Skin of body (tissue), 2 donors: ENCODE results near the gene EFEMP1. TPM values are rescaled to one million over a fixed set of nuclear protein-coding genes. Genes with fewer than 3 reads are reported as not detected.
"Not testable (repeated sequence)": the region's sequence is repeated elsewhere in the genome, so short reads cannot be mapped to it uniquely, and the experiment has no call there.

Experiments
- DNase-seq: peaks from one replicate; lab custom pipeline; 2025; lab: John Stamatoyannopoulos, UW
- total RNA-seq: library from RNA; depleted of rRNA; stranded (reverse); fragments of >200 nt; gene quantifications from one replicate; pipeline ENCODE4 v1.2.3, GENCODE V29; 2014

The EFEMP1 gene
- total RNA-seq, 1 donor from 2014 or later = 68.7 TPM

DNA sequence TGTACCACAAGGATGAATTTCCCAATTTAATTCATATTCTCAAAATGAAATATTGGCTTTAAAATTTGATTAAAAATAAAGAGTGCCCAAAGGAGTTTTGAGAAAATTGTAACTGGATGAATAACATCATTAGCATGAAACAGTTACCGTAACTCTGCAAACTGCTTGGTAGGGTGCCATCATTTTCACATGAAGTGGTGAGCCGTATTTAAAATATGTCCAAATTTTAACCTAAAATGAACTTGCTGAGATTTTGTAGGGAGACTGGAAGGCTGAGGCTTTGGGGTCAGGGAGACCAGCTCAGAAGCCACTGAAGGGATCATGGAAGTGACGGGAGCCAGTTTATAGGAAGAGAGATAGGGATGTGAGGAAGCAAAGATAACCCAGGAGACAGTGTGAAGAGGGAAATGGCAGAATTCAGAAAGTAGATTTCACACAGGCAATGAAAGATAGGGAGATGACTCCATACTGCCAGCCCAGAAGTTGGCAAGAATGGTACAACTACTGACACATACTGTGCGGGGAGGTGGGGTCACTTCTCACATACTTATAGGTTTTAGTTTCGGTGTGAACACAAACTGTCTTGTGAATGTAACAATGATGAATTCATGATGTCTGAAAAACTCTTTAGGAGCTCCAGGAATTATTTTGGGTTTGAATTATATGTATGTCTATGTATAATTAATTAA, 53.8 kb downstream of the EFEMP1 start:
- no peak for DNase-seq

- no peak for DNase-seq
These were observed 58.3 kb downstream of the EFEMP1 start for GRCh38 chr2:55865096-55865835.

GRCh38 chr2:55864351-55865084, 59.1 kb downstream of the EFEMP1 start:
- DNase-seq = no peak

DNA sequence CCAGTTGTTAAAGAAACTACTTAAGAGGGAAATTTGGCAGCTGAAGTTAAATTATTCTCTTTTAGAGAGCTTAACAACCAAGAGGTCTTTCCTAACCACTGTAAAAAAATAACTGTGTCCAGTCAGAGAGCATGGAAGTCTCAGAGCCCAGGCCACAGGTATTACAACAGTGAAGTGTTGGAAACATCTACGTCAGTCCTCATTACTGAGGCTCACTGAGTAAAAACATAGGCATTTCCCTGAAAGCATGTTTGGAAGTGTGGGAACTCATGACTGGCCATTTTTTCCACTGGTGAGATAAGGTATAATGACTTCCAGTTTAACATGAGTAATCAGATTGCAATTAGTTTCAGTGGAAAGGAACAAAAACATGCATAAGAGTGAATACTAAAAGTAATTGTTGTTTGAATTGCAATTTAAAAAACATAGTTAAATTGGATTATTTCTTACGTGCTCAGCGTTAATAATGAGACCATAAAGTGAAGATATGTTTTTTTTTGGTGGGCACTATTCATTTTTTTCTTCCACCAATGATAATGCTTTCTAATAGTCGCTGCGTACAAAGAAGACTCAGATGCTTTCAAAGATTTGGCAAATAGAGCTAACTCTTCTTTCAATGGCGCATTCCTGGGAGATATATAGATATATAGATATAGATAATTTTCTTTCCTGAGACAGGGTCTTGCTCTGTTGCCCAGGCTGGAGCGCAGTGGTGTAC, 60.8 kb downstream of the EFEMP1 start:
- no peak for DNase-seq

DNA sequence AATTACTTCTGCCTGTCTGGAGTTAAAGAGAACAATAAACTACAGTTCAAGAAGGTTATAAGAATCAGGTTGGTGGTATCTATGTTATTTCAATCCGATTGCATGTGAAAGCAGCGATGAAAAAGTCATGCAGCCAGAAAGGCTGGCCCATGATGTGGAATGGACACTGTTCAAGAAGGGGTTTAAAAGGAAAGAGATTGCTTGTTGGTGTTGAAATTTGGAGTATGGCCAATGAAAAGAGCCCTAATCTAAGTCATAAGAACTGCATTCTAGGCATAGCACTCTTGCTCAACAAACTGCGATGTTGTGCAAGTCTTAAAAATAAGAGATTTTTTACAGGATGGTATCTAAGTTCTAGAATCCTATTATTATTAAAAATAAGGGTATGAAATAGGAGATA, 61.3 kb downstream of the EFEMP1 start:
- no peak for DNase-seq

DNA sequence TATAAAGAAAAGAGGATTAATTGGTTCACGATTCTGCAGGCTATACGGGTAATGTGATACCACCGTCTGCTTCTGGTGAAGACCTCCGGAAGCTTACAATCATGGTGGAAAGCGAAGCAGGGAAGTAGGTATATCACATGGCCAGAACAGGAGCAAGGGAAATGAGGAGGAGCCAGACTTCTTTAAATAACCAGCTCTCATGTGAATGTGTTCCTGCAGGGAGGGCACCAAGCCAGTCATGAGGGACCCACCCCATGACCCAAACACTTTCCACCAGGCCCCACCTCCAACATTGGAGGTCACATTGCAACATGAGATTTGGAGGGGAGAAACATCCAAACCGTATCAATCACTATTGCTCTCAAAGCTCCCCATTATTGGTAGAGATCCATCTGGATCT, 61.8 kb downstream of the EFEMP1 start:
- DNase-seq = no peak

- DNase-seq = peak; percentile 79
These were observed 62.8 kb downstream of the EFEMP1 start for GRCh38 chr2:55860832-55861231.

DNA sequence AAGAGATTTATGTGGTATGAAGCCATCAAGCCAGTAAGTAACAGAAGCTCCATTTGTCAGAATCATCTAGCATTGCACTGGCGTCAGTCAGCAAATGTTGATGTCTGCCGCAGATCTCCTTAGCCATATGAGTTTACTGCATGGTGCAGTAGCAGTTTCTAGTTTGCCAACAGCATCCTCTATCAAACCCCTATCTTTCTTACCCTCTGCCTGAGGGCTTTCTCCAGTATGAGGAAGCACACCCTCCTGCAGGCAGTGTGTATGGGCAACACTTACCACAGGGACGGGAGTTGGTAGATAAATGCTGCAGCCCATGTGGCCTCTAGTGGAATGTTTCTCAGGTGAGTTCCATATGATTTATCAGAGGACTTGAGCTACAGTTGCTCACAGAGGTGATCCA, 63.7 kb downstream of the EFEMP1 start:
- no peak for DNase-seq

- DNase-seq = no peak
These were observed 65.8 kb downstream of the EFEMP1 start for GRCh38 chr2:55857766-55858165.

DNA sequence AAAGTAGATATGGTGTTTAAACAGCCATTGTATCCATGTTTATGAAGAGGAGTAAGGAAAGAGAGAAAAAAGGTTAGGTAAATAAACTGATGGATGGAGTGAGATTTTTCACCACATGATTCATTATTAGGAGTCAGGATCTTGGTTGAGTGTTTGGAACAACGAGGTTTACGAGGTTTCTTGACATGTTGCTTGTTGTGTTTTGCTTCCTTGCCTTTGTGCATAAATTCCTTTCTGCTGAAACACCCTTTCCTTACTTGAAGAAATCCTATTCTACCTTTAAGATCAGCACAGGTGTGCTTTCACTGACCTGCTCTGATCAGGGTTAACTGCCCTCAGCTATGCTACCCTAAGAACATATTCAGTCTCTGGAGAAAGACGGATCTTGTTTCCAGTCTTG, 66.6 kb downstream of the EFEMP1 start:
- DNase-seq = no peak

- DNase-seq = no peak
These were observed 75.5 kb downstream of the EFEMP1 start for GRCh38 chr2:55848096-55848495.

DNA sequence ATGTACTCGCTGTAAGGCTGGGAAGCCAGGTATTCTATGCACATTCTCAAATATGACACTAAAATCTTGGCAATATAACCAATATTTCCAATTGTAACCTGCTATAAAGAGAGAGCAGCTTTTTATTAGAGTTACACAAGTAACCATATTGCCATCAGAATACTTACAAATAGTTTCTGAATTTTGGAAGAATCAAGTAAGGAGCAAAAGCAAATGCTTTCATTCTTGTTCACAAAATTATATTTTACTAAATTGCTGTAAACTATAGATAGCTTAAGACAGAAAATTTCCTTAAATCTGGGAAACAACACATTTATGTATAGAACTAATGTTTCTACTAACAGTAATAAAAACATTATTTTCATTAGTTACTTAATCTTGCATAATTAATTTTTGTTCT, 77.2 kb downstream of the EFEMP1 start:
- DNase-seq = no peak

GRCh38 chr2:55844986-55845385, 78.6 kb downstream of the EFEMP1 start:
- DNase-seq = no peak

DNA sequence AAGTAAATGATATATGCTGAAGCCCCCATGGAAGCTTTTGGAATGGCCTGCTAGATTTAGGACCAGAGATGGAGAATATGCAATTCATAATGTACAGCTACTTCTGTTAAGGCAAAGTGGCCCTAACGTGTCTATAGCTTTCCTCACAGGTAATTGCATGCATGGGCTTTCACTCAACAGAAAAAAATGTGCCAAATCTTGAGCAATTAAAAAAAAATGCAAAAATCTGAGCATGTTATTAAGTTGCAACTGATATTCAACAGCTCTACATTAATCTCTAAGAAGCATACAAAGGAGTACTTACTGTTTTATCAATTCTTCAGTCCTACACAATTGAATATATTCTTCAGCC, 79.6 kb downstream of the EFEMP1 start:
- no peak for DNase-seq

- DNase-seq = peak; percentile 37
These were observed 80.2 kb downstream of the EFEMP1 start for GRCh38 chr2:55843096-55843993.

GRCh38 chr2:55842046-55842445, 81.5 kb downstream of the EFEMP1 start:
- DNase-seq = no peak

DNA sequence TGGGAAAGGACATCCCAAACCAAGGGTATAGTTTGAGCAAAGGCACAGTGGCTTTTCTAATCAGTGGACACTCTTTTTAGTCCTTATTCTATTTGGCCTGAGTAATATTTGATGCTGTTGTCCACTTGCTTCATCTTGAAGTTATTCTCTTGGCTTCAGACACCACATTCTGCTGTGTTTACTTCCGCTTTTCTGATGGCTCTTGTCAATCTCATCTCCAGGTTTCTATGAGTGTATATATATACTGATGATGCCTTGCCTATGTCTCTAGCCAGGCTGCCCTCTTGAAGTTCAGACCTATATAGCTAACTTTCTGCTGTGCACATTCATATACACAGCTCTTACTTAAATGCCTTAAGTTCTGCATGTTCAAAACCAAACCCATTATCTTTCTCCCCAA, 83.1 kb downstream of the EFEMP1 start:
- no peak for DNase-seq

DNA sequence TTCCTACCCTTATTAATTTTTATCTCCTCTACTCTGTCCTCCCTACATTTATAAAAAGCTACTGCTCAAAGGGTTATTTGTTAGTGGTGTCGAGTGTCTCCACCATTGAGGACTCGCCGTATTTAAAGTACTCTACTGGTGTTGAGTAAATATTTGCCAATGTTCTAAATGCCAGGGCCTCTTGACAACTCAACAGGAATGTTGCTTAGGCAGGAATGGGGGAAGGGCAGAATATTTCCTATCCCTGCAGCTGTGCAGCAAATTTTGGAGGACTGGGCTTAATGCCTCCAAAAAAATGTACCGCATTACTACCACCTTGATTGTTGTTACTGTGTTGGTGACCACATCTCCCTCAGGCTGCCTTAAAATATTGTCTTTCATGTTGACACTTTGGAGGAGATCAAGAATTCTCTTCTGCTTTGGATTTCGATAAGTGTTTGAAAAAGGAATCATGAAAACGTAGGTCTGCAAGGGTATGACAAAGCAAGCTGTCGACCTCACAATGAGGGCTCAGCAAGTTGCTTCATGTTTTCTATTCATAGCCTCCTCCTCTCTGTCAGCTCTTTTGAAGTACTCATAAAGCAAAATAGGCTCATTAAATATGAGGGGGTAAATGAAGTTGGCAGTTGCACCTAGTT, 84.3 kb downstream of the EFEMP1 start:
- DNase-seq = no peak

- no peak for DNase-seq
These were observed 84.9 kb downstream of the EFEMP1 start for GRCh38 chr2:55838653-55839052.

GRCh38 chr2:55838117-55838516, 85.5 kb downstream of the EFEMP1 start:
- DNase-seq = not testable (repeated sequence)
